Neural cell (in vitro differentiated cells): ENCODE results near the gene SP140L. TPM values are rescaled to one million over a fixed set of nuclear protein-coding genes. Genes with fewer than 3 reads are reported as not detected.
"Not testable (repeated sequence)": the region's sequence is repeated elsewhere in the genome, so short reads cannot be mapped to it uniquely, and the experiment has no call there.

Experiments
- H2AFZ ChIP-seq: fragments of 200-600, 300-800 bp; sonication (generic), shearing (Covaris generic); 2 replicates; pipeline ENCODE4 v1.6.0; 2014; ENCODE audit warnings: low read depth, mild to moderate bottlenecking, antibody characterized with exemption, low read length, moderate library complexity
- H3F3A ChIP-seq: fragments of 200-600 bp; shearing (Covaris generic); 2 replicates; pipeline ENCODE4 v1.6.1; 2016; ENCODE audit warnings: mild to moderate bottlenecking, moderate library complexity, mixed read lengths, antibody characterized with exemption, low read length; ENCODE audit not compliant: insufficient read depth, poor library complexity, severe bottlenecking
- H3K27ac ChIP-seq: fragments of 200-600, 300-800 bp; sonication (generic), shearing (Covaris generic); 2 replicates; pipeline ENCODE4 v1.5.1; 2014; ENCODE audit warnings: mild to moderate bottlenecking, low read length, moderate library complexity
- H3K27me3 ChIP-seq: fragments of 300-800, 200-600 bp; sonication (generic), shearing (Covaris generic); 2 replicates; pipeline ENCODE4 v1.6.0; 2014; ENCODE audit warnings: mild to moderate bottlenecking, low read depth, low read length, moderate library complexity; ENCODE audit not compliant: insufficient read depth
- H3K36me3 ChIP-seq: fragments of 300-800, 200-600 bp; sonication (generic), shearing (Covaris generic); 2 replicates; pipeline ENCODE4 v1.5.1; 2014; ENCODE audit warnings: mild to moderate bottlenecking, antibody characterized with exemption, low read length, moderate library complexity; ENCODE audit not compliant: insufficient read depth
- H3K4me2 ChIP-seq: fragments of 300-800, 200-600 bp; sonication (generic), shearing (Covaris generic); 2 replicates; pipeline ENCODE4 v1.6.0; 2014; ENCODE audit warnings: mild to moderate bottlenecking, low read length
- H3K4me3 ChIP-seq: fragments of 300-800, 200-600 bp; sonication (generic), shearing (Covaris generic); 2 replicates; pipeline ENCODE4 v1.5.1; 2014; ENCODE audit warnings: mild to moderate bottlenecking, low read length, moderate library complexity
- H3K79me2 ChIP-seq: fragments of 200-600 bp; shearing (Covaris generic); replicated peaks from 2 replicates; pipeline ENCODE4 v1.6.0; 2014; ENCODE audit warnings: mild to moderate bottlenecking, low read length, moderate library complexity; ENCODE audit not compliant: insufficient read depth
- H3K9ac ChIP-seq: fragments of 300-800, 200-600 bp; sonication (generic), shearing (Covaris generic); 2 replicates; pipeline ENCODE4 v1.6.1; 2016; ENCODE audit warnings: mild to moderate bottlenecking, low read length, mixed read lengths
- H3K9me2 ChIP-seq: fragments of 200-600 bp; shearing (Covaris generic); 2 replicates; pipeline ENCODE4 v1.6.1; 2016; ENCODE audit warnings: mild to moderate bottlenecking, low read length, mixed read lengths; ENCODE audit not compliant: insufficient read depth
- H3K9me3 ChIP-seq: fragments of 200-600, 300-800 bp; sonication (generic), shearing (Covaris generic); 2 replicates; pipeline ENCODE4 v1.6.1; 2016; ENCODE audit warnings: mild to moderate bottlenecking, mixed run types, low read length, moderate library complexity, mixed read lengths
- H4K20me1 ChIP-seq: fragments of 200-600 bp; shearing (Covaris generic); 2 replicates; pipeline ENCODE4 v1.6.1; 2016; ENCODE audit warnings: mild to moderate bottlenecking, mixed run types; ENCODE audit not compliant: insufficient read depth
- EP300 ChIP-seq: fragments of 450-650 bp; conservative IDR thresholded peaks from 2 replicates; pipeline ENCODE4 v1.6.1; 2014; ENCODE audit warnings: antibody characterized with exemption, mild to moderate bottlenecking, moderate library complexity; ENCODE audit not compliant: poor library complexity, severe bottlenecking
- RAD21 ChIP-seq: fragments of 450-650 bp; conservative IDR thresholded peaks from 2 replicates; pipeline ENCODE4 v1.6.1; 2014; ENCODE audit warnings: antibody characterized with exemption, mild to moderate bottlenecking, moderate library complexity
- REST ChIP-seq: IDR thresholded peaks from 2 replicates; pipeline ENCODE4 v1.6.1; 2012; ENCODE audit warnings: borderline replicate concordance
- SMC3 ChIP-seq: fragments of 450-650 bp; conservative IDR thresholded peaks from 2 replicates; pipeline ENCODE4 v1.6.1; 2014; ENCODE audit warnings: antibody characterized with exemption, mild to moderate bottlenecking, moderate library complexity; ENCODE audit not compliant: poor library complexity
- TAF1 ChIP-seq: IDR thresholded peaks from 2 replicates; pipeline ENCODE4 v1.6.1; 2012; ENCODE audit warnings: low read depth
- polyA plus RNA-seq: library from polyadenylated mRNA; depleted of rRNA; stranded (reverse); fragments of >200 nt; gene quantifications from 2 replicates; pipeline ENCODE4 v1.2.3, GENCODE V29; 2014

SP140L gene
- polyA plus RNA-seq, 1 donor from 2014 or later: not detected

- not testable (repeated sequence) for H3K9me2 ChIP-seq, H3K9ac ChIP-seq, H3K4me2 ChIP-seq, H3K79me2 ChIP-seq, H3K36me3 ChIP-seq, H4K20me1 ChIP-seq, H3F3A ChIP-seq, H3K9me3 ChIP-seq, H2AFZ ChIP-seq, H3K27ac ChIP-seq, H3K4me3 ChIP-seq
- peaks cover 19% of the 10 kb centered on the region for H3K27me3 ChIP-seq
These were observed 82.3 kb downstream of the SP140L start for GRCh38 chr2:230409316-230409715.

DNA sequence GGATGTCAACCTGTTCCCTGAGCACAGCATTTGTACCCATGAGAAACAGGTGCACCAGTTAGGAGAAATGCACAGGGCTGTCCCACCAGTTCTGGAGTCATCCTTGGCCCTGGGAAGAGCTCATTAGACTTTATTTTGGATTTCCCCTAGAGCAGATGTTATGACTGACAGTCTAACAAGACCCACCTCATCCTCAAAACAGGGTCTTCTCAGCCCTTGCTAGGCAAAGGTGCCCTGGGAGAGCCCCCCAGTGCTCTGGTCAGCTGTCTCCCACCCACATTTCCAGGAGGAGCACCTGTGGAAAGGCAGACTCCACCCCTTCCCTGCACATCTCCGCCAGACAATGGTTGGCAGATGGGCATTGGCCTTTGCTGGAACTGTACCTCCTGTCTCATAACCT is 83.3 kb downstream of the SP140L start:
- Histone ChIP-seq H3K4me3 (no peak overlapping the region), H3K9me2 (no peaks in the 10 kb centered on the region), H3K9ac (no peak overlapping the region), H3K9me3 (no peaks in the 10 kb centered on the region), H3F3A (no peaks in the 10 kb centered on the region), H3K27ac (no peak overlapping the region), H3K4me2 (no peak overlapping the region), H4K20me1 (no peaks in the 10 kb centered on the region), H3K36me3 (no peaks in the 10 kb centered on the region), H2AFZ (no peak overlapping the region), H3K79me2 (no peaks in the 10 kb centered on the region), H3K27me3 (peaks cover 19% of the 10 kb centered on the region)
- no peak for TF ChIP-seq EP300

GRCh38 chr2:230410861-230411569 is 84.0 kb downstream of the SP140L start:
- no peaks in the 10 kb centered on the region for H3K9me3 ChIP-seq
- H3K4me2 ChIP-seq: no peak overlapping the region
- H3K79me2 ChIP-seq: no peaks in the 10 kb centered on the region
- H3K27ac ChIP-seq: no peak overlapping the region
- H2AFZ ChIP-seq: no peak overlapping the region
- H3F3A ChIP-seq: no peaks in the 10 kb centered on the region
- no peaks in the 10 kb centered on the region for H4K20me1 ChIP-seq
- TF ChIP-seq RAD21 (no peak), TAF1 (no peak), EP300 (no peak), SMC3 (no peak), REST (no peak)
- H3K27me3 ChIP-seq: peaks cover 19% of the 10 kb centered on the region
- peak overlapping the region; percentile 72 for H3K4me3 ChIP-seq
- H3K9me2 ChIP-seq: no peaks in the 10 kb centered on the region
- no peaks in the 10 kb centered on the region for H3K36me3 ChIP-seq
- H3K9ac ChIP-seq: no peak overlapping the region
